HG03439 (cell line): ENCODE data around the gene SRSF2.
"Not testable (repeated sequence)": the region's sequence is repeated elsewhere in the genome, so short reads cannot be mapped to it uniquely, and the experiment has no call there.

Experiments
- ATAC-seq: cut with Tn5 transposase; IDR thresholded peaks from one replicate; pipeline ENCODE4 v1.9.1; 2021; ENCODE audit warnings: mild to moderate bottlenecking, moderate library complexity; ENCODE audit not compliant: unreplicated experiment

SRSF2 gene

GRCh38 chr17:76702941-76703637 is 34.0 kb downstream of the SRSF2 start:
- ATAC-seq, result no peak

- ATAC-seq, result no peak
Measured at GRCh38 chr17:76702076-76702475, 35.1 kb downstream of the SRSF2 start.

- ATAC-seq, result no peak
Measured at GRCh38 chr17:76701471-76701967, 35.6 kb downstream of the SRSF2 start.

GRCh38 chr17:76700617-76701470 is 36.3 kb downstream of the SRSF2 start:
- ATAC-seq, result no peak

- no peak for ATAC-seq
Measured at GRCh38 chr17:76700270-76700616, 36.9 kb downstream of the SRSF2 start.

GRCh38 chr17:76698466-76698977 is 38.6 kb downstream of the SRSF2 start:
- ATAC-seq, result not testable (repeated sequence)

GRCh38 chr17:76697702-76698465 is 39.2 kb downstream of the SRSF2 start:
- ATAC-seq, result no peak

GRCh38 chr17:76696763-76697701 is 40.1 kb downstream of the SRSF2 start:
- no peak for ATAC-seq

- no peak for ATAC-seq
Measured at GRCh38 chr17:76695059-76695831, 41.9 kb downstream of the SRSF2 start.

GRCh38 chr17:76691379-76692191 is 45.5 kb downstream of the SRSF2 start:
- no peak for ATAC-seq

- no peak for ATAC-seq
Measured at GRCh38 chr17:76690596-76691280, 46.4 kb downstream of the SRSF2 start.

GRCh38 chr17:76689859-76690258 is 47.3 kb downstream of the SRSF2 start:
- ATAC-seq, result no peak

GRCh38 chr17:76688165-76688622 is 48.9 kb downstream of the SRSF2 start:
- no peak for ATAC-seq

GRCh38 chr17:76687298-76688164 is 49.6 kb downstream of the SRSF2 start:
- ATAC-seq, result no peak

- no peak for ATAC-seq
Measured at GRCh38 chr17:76686538-76687297, 50.4 kb downstream of the SRSF2 start.

GRCh38 chr17:76685846-76686245 is 51.3 kb downstream of the SRSF2 start:
- ATAC-seq, result no peak
